Stomach (tissue), 4 donors: ENCODE results near the gene SULT2B1.

Source experiments
- EP300 ChIP-seq: sonication (generic); formaldehyde crosslinking; IDR thresholded peaks from one replicate; pipeline ENCODE4 v1.6.1; 2017; ENCODE audit warnings: antibody characterized with exemption
- TF ChIP-seq, protein P1 (sequence below), 7 experiments: fragments of 450-650 bp in 4 of 7; fragments of 200-600 bp in 3 of 7; sonication (generic) in 3 of 7; IDR thresholded peaks; one replicate each; pipeline ENCODE4 v1.5.1; 2016 to 2019; ENCODE audit warnings: antibody characterized with exemption in 7 of 7, control low read depth in 2 of 7, mild to moderate bottlenecking in 1 of 7

DNA sequence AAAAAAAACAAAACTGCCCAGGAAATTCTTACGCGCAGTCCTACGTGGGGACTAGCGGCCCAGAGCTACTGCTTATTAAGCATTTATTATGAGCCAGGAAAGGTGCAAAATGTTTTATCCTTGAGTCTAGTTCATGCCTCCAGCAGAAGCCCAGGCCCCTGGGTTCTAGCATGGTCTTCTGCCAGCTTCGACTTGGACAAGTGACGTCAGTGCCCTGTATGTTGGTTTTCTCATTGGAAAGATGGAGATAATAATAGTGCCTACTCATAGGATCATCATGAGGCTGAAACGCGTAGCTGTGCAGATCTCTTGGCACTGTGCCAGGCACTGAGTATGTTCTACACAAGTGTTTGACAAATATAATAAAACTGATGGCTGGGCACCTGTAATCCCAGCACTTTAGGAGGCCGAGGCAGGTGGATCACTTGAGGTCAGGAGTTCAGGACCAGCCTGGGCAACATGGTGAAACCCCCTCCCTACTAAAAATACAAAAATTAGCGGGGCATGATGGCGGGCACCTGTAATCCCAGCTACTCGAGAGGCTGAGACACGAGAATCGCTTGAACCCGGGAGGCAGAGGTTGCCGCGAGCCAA is 12.4 kb upstream of the SULT2B1 start:
- TF ChIP-seq, protein P1, sequence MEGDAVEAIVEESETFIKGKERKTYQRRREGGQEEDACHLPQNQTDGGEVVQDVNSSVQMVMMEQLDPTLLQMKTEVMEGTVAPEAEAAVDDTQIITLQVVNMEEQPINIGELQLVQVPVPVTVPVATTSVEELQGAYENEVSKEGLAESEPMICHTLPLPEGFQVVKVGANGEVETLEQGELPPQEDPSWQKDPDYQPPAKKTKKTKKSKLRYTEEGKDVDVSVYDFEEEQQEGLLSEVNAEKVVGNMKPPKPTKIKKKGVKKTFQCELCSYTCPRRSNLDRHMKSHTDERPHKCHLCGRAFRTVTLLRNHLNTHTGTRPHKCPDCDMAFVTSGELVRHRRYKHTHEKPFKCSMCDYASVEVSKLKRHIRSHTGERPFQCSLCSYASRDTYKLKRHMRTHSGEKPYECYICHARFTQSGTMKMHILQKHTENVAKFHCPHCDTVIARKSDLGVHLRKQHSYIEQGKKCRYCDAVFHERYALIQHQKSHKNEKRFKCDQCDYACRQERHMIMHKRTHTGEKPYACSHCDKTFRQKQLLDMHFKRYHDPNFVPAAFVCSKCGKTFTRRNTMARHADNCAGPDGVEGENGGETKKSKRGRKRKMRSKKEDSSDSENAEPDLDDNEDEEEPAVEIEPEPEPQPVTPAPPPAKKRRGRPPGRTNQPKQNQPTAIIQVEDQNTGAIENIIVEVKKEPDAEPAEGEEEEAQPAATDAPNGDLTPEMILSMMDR (IDR thresholded peaks at IDR 0.05): no peak
- no peak for TF ChIP-seq EP300
